ENCODE measurements around the gene CDK10.

CDK10 gene

GRCh38 chr16:89738072-89738377 is 51.5 kb downstream of the CDK10 start:
- no peak for DNase-seq

- no peak for DNase-seq
These were observed 52.2 kb downstream of the CDK10 start for GRCh38 chr16:89738538-89739317.

GRCh38 chr16:89739383-89739782 is 52.9 kb downstream of the CDK10 start:
- no peak for DNase-seq

GRCh38 chr16:89741342-89742014 is 55.0 kb downstream of the CDK10 start:
- DNase-seq, result no peak

- no peak for DNase-seq
These were observed 56.5 kb downstream of the CDK10 start for GRCh38 chr16:89742948-89743347.

- DNase-seq, result no peak
These were observed 58.3 kb downstream of the CDK10 start for GRCh38 chr16:89744813-89745212.
